Heart right ventricle (tissue), 16 donors: ENCODE measurements around the gene ZGLP1. TPM values are rescaled to one million over a fixed set of nuclear protein-coding genes. Genes with fewer than 3 reads are reported as not detected.

Experiments used
- ATAC-seq, 8 donors: fragments of 200-7000 bp; cut with Tn5 transposase; one replicate each; pipeline ENCODE4 v1.9.1; 2020; ENCODE audit warnings: mild to moderate bottlenecking in 8 of 8, moderate library complexity in 8 of 8, moderate number of reproducible peaks in 1 of 8
- DNase-seq, 2 donors: peaks; one replicate each; pipeline ENCODE4 v3.0.0-alpha.2; 2020
- H3K27ac ChIP-seq, 10 donors: fragments of 200-600 bp; sonication (generic) in 2 of 10; one replicate each; pipeline versions ENCODE4 v1.5.0 to v1.8.0; 2020 to 2022; ENCODE audit warnings: mild to moderate bottlenecking in 3 of 10
- H3K27me3 ChIP-seq, 7 donors: fragments of 200-600 bp; one replicate each; pipeline ENCODE4 v1.8.0; 2021 to 2022; ENCODE audit warnings: mild to moderate bottlenecking in 2 of 7
- H3K36me3 ChIP-seq, 9 donors: fragments of 200-600 bp; sonication (generic) in 1 of 9; one replicate each; pipeline versions ENCODE4 v1.5.0 to v1.8.0; 2020 to 2022; ENCODE audit warnings: mild to moderate bottlenecking in 2 of 9
- H3K4me1 ChIP-seq, 9 donors: fragments of 200-600 bp; sonication (generic) in 1 of 9; one replicate each; pipeline versions ENCODE4 v1.5.0 to v1.8.0; 2020 to 2022; ENCODE audit warnings: mild to moderate bottlenecking in 4 of 9
- H3K4me3 ChIP-seq, 10 donors: fragments of 200-600 bp; sonication (generic) in 2 of 10; one replicate each; pipeline versions ENCODE4 v1.5.0 to v1.8.0; 2020 to 2022; ENCODE audit warnings: mild to moderate bottlenecking in 7 of 10, moderate library complexity in 2 of 10
- H3K9me3 ChIP-seq, 11 donors: fragments of 200-600 bp in 10 of 11; sonication (generic) in 2 of 11; one replicate each; pipeline versions ENCODE4 v1.5.0 to v1.8.0; 2013 to 2022; ENCODE audit warnings: mild to moderate bottlenecking in 2 of 11, control low read depth in 1 of 11, moderate library complexity in 1 of 11
- WGBS, 2 donors: extraction: QIAGEN DNeasy Blood & Tissue Kit; methylation state at CpG; one replicate each; pipeline ENCODE4 v1.1.7; 2013; ENCODE audit warnings: inconsistent platforms in 1 of 2; 5-methylcytosine and 5-hydroxymethylcytosine counted together
- intact Hi-C, 10 donors: fragments of 100-400 bp; cut with DNase I; formaldehyde crosslinking; loops; one replicate each; pipeline versions ENCODE4 v1.11.1 to v1.14.2; 2022
- polyA plus RNA-seq, 2 donors: library from polyadenylated mRNA; stranded (reverse); fragments of 200-250 nt; gene quantifications; one replicate each; pipeline ENCODE4 v1.2.3, GENCODE V29; 2013
- total RNA-seq, 10 donors: library from RNA; stranded (reverse); fragmentation: NEBNext Ultra II Directional in 3 of 10; extraction: Animal tissue kit (Norgen Biotek cat#: 25700) in 3 of 10; gene quantifications; one replicate each; pipeline versions ENCODE4 v1.2.1 to v1.2.4, GENCODE V29; 2021 to 2023
- TF ChIP-seq, protein P1 (sequence below), 9 donors: fragments of 200-600 bp; sonication (generic) in 2 of 9; IDR thresholded peaks; one replicate each; pipeline versions ENCODE4 v1.5.0 to v1.8.0; 2021 to 2022; ENCODE audit warnings: antibody characterized with exemption in 9 of 9, mild to moderate bottlenecking in 5 of 9, moderate library complexity in 1 of 9
- donor health status: Arrhythmogenic right ventricular cardiomyopathy.
- donor health status: ischemic (EF 13 %, LVEDD 7.1; RV severe dilation, severe dysfunction).
- donor health status: healthy with polysubstance abuse.
- donor health status: DM: no; HTN: yes; CAD: no.
- donor health status: DM: no; HTN: no; CAD: no.
- donor health status: ischemic (EF 25% LVEDD 6.9; RV normal size, moderate dysfunction).
- donor health status: ischemic (EF 25% LVEDD 5.7; RV mildly dilated, moderate dysfunction).
- donor health status: healthy.
- donor health status: DM: yes; HTN: yes; CAD: no.
- donor health status: Ischemic cardiomyopathy.
- donor health status: ischemic (EF 35%, LVEDD 5.7; RV mildly dilated, moderate dysfunction).
- donor health status: nonischemic (EF 11% LVEDD 7.7; RV severe dilation, severe dysfunction).
- donor health status: DM: yes; HTN: yes; CAD: no.
- donor health status: PGD.
- donor health status: ischemic (EF 29% LVEDD 5.4; RV normal size, mild dysfunction).
- donor health status: nonischemic (EF 23%, LVEDD 6.1; RV moderate dilation, normal function).

ZGLP1 gene
- total and polyA plus RNA-seq, 12 donors, result 0.34 to 8.9 (median 0.89) TPM

GRCh38 chr19:10286803-10287737 is 22.5 kb downstream of the ZGLP1 start, which contains the start of gene ICAM4:
Gene ICAM4, plus strand, starts transcription at chr19:10286955. Its CDS starts 58 bp downstream, at chr19:10287013.
- peak within 1 kb of the TSS; percentile 2 to 80 (median 50) for H3K27ac ChIP-seq
- H3K9me3 ChIP-seq, result no peaks in the 10 kb centered on the region
- peaks cover 23 to 75% (median 67%) of the 10 kb centered on the region in 9 donors for H3K4me1 ChIP-seq
- TF ChIP-seq, protein P1, sequence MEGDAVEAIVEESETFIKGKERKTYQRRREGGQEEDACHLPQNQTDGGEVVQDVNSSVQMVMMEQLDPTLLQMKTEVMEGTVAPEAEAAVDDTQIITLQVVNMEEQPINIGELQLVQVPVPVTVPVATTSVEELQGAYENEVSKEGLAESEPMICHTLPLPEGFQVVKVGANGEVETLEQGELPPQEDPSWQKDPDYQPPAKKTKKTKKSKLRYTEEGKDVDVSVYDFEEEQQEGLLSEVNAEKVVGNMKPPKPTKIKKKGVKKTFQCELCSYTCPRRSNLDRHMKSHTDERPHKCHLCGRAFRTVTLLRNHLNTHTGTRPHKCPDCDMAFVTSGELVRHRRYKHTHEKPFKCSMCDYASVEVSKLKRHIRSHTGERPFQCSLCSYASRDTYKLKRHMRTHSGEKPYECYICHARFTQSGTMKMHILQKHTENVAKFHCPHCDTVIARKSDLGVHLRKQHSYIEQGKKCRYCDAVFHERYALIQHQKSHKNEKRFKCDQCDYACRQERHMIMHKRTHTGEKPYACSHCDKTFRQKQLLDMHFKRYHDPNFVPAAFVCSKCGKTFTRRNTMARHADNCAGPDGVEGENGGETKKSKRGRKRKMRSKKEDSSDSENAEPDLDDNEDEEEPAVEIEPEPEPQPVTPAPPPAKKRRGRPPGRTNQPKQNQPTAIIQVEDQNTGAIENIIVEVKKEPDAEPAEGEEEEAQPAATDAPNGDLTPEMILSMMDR (IDR thresholded peaks at IDR 0.05), result no peak
- intact Hi-C loops, result loop anchor here in 2 of 10 donors (2.0 to 5.0 kb wide), 3 partner anchors 28 to 45 kb away; partner anchors contain the start of gene RAVER1 (in 1 of the 2)
- peaks cover 3 to 53% (median 50%) of the 10 kb centered on the region in 7 donors for H3K27me3 ChIP-seq
- 2% methylated on average over 56 to 59 of the region's 59 CpGs for WGBS, 2 donors
- ATAC-seq (peak; percentile 71 to 91 (median 82)), DNase-seq (peak; percentile 89 to 90)
- peak within 1 kb of the TSS in 9 of 10 donors; percentile 2 to 54 (median 28) for H3K4me3 ChIP-seq
- peaks cover 0 to 42% (median 20%) of the 10 kb centered on the region in 9 donors for H3K36me3 ChIP-seq

DNA sequence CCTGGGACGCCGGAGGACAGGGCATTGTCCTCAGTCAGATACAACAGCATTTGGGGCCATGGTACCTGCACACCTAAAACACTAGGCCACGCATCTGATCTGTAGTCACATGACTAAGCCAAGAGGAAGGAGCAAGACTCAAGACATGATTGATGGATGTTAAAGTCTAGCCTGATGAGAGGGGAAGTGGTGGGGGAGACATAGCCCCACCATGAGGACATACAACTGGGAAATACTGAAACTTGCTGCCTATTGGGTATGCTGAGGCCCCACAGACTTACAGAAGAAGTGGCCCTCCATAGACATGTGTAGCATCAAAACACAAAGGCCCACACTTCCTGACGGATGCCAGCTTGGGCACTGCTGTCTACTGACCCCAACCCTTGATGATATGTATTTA is 24.2 kb downstream of the ZGLP1 start:
- intact Hi-C loops, result loop anchor here in 2 of 10 donors (5.0 kb wide), 2 partner anchors 42 to 47 kb away; partner anchors contain the start of gene RAVER1 (in 1 of the 2)
- H3K4me1 ChIP-seq, result peaks cover 16 to 58% (median 51%) of the 10 kb centered on the region in 9 donors

DNA sequence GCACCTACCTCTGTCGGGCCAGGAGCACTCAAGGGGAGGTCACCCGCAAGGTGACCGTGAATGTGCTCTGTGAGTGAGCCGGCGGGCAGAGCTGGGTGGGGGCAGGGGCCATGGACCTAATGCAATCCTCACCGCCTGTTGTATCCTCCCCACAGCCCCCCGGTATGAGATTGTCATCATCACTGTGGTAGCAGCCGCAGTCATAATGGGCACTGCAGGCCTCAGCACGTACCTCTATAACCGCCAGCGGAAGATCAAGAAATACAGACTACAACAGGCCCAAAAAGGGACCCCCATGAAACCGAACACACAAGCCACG is 24.7 kb downstream of the ZGLP1 start:
- Histone ChIP-seq H3K36me3 (peaks cover 0 to 64% (median 20%) of the 10 kb centered on the region in 9 donors), H3K4me1 (peaks cover 13 to 53% (median 46%) of the 10 kb centered on the region in 9 donors), H3K9me3 (no peaks in the 10 kb centered on the region), H3K4me3 (no peak overlapping the region), H3K27ac (no peak overlapping the region), H3K27me3 (peaks cover 0 to 31% (median 28%) of the 10 kb centered on the region in 7 donors)
- TF ChIP-seq, protein P1 (IDR thresholded peaks at IDR 0.05), result no peak
- intact Hi-C loops, result loop anchor here in 2 of 10 donors (5.0 kb wide), 2 partner anchors 42 to 47 kb away; partner anchors contain the start of gene RAVER1 (in 1 of the 2)
- WGBS, 2 donors, result 96 to 97% methylated on average over 13 of the region's 13 CpGs
- ATAC-seq, result no peak
- no peak for DNase-seq

More for the DNA sequence above, 24.2 kb downstream of the ZGLP1 start:
- Histone ChIP-seq H3K27me3 (peaks cover 0 to 36% (median 33%) of the 10 kb centered on the region in 7 donors), H3K4me3 (no peak overlapping the region), H3K27ac (no peak overlapping the region), H3K9me3 (no peaks in the 10 kb centered on the region), H3K36me3 (peaks cover 0 to 59% (median 20%) of the 10 kb centered on the region in 9 donors)
- ATAC-seq, result no peak
- TF ChIP-seq, protein P1 (IDR thresholded peaks at IDR 0.05), result no peak
- WGBS, 2 donors, result 95 to 96% methylated on average over 4 of the region's 4 CpGs
- DNase-seq, result no peak
